Panc1 (cell line): ENCODE results near the gene DNAI2. TPM values are rescaled to one million over a fixed set of nuclear protein-coding genes. Genes with fewer than 3 reads are reported as not detected.
A peak's percentile ranks its signal among the peaks of the same experiment; 100 is the strongest.

Experiments
- ATAC-seq: fragments of 200-7000 bp; cut with Tn5 transposase; 2 replicates; pipeline ENCODE4 v1.9.1; 2020; ENCODE audit warnings: mild to moderate bottlenecking, moderate library complexity
- BruUV-seq: library from RNA; stranded (reverse); fragments of 400-500 nt; replicated peaks from 2 replicates; lab custom pipeline; 2021; lab: Mats Ljungman, UMichigan
- CTCF ChIA-PET: fragments of 300-600 bp; sonication (Branson Sonifier 250); formaldehyde crosslinking; loops from one replicate; lab custom pipeline; 2022; ENCODE audit warnings: antibody characterized with exemption; lab: Charles Lee
- POLR2A ChIA-PET: fragments of 300-600 bp; sonication (Branson Sonifier 250); formaldehyde crosslinking; loops from one replicate; lab custom pipeline; 2022; ENCODE audit warnings: antibody characterized with exemption; lab: Charles Lee
- DNase-seq: peaks from one replicate; pipeline ENCODE4 v3.0.0-alpha.2; 2010; ENCODE audit warnings: low read depth, low spot score
- H3K27ac ChIP-seq: 2 replicates; pipeline ENCODE4 v1.5.1; 2011; ENCODE audit warnings: mild to moderate bottlenecking, low read length, inconsistent platforms
- H3K27me3 ChIP-seq: fragments of 200-500 bp; sonication (Bioruptor generic); 2 replicates; pipeline ENCODE4 v1.6.0; 2014; ENCODE audit warnings: low read length, inconsistent platforms; ENCODE audit not compliant: control insufficient read depth, insufficient read depth
- H3K36me3 ChIP-seq: fragments of 200-500 bp; sonication (Bioruptor generic); 2 replicates; pipeline ENCODE4 v1.5.1; 2014; ENCODE audit warnings: inconsistent platforms, mild to moderate bottlenecking, low read length, moderate library complexity; ENCODE audit not compliant: control insufficient read depth, insufficient read depth
- H3K4me1 ChIP-seq: 2 replicates; pipeline ENCODE4 v1.5.1; 2011; ENCODE audit warnings: inconsistent platforms, mild to moderate bottlenecking, low read length, moderate library complexity; ENCODE audit not compliant: control insufficient read depth, insufficient read depth
- H3K4me3 ChIP-seq, 2 experiments: 2 replicates each; pipeline ENCODE4 v1.5.1; 2011 to 2012; ENCODE audit warnings: low read depth in 2 of 2, low read length in 2 of 2, mild to moderate bottlenecking in 2 of 2, inconsistent platforms in 1 of 2, moderate library complexity in 1 of 2
- H3K9me3 ChIP-seq: fragments of 200-500 bp; sonication (Bioruptor generic); 2 replicates; pipeline ENCODE4 v1.5.1; 2014; ENCODE audit warnings: low read depth, mild to moderate bottlenecking, inconsistent platforms, low read length, moderate library complexity; ENCODE audit not compliant: control insufficient read depth, insufficient read depth
- CTCF ChIP-seq: fragments of 450-650 bp; IDR thresholded peaks from 2 replicates; pipeline ENCODE4 v1.5.1; 2017; ENCODE audit warnings: mild to moderate bottlenecking
- POLR2AphosphoS5 ChIP-seq: IDR thresholded peaks from 2 replicates; pipeline ENCODE4 v1.6.1; 2012; ENCODE audit warnings: mild to moderate bottlenecking, low read depth, low read length, moderate library complexity
- REST ChIP-seq, 2 experiments: IDR thresholded peaks; 2 replicates each; pipeline ENCODE4 v1.6.1; 2011 to 2012; ENCODE audit warnings: low read depth in 2 of 2, control low read depth in 1 of 2, low read length in 1 of 2, mild to moderate bottlenecking in 1 of 2, moderate library complexity in 1 of 2; ENCODE audit not compliant: insufficient read depth in 1 of 2
- SIN3A ChIP-seq: IDR thresholded peaks from 2 replicates; pipeline ENCODE4 v1.6.1; 2012; ENCODE audit warnings: low read depth, mild to moderate bottlenecking, low read length, moderate library complexity, borderline replicate concordance; ENCODE audit not compliant: insufficient read depth
- TCF7L2 ChIP-seq: IDR thresholded peaks from 2 replicates; pipeline ENCODE4 v1.6.1; 2011; ENCODE audit warnings: mild to moderate bottlenecking, low read depth, low read length, inconsistent platforms
- in situ Hi-C: cut with HindIII; loops from 2 replicates; pipeline ENCODE4 v1.10.0; 2016; ENCODE audit warnings: low sequenced_read_pairs, low pct_unique_long_range_greater_than_20kb
- intact Hi-C: fragments of 100-400 bp; cut with micrococcal nuclease; formaldehyde crosslinking; loops from one replicate; pipeline ENCODE4 v1.10.0; 2022; ENCODE audit not compliant: unreplicated experiment
- total RNA-seq: library from RNA; stranded (reverse); gene quantifications from one replicate; pipeline ENCODE4 v1.2.1, GENCODE V29; 2021; ENCODE audit not compliant: unreplicated experiment

DNAI2 gene
- total RNA-seq, 1 experiment from 2014 or later, result not detected

GRCh38 chr17:74304184-74304583 is 30.1 kb downstream of the DNAI2 start:
- H3K36me3 ChIP-seq, result no peaks in the 10 kb centered on the region
- H3K27ac ChIP-seq, result no peak overlapping the region
- H3K4me1 ChIP-seq, result no peaks in the 10 kb centered on the region
- no peak for ATAC-seq
- H3K4me3 ChIP-seq, result no peak overlapping the region
- POLR2A ChIA-PET, result interaction anchor here (0.7 kb wide), 1 partner anchor 571 kb away, joined by 11 read pairs; no protein-coding TSS in a partner anchor
- no TSS peak for BruUV-seq
- CTCF ChIA-PET, result interaction anchor here (0.7 kb wide), 1 partner anchor 52 kb away, joined by 4 read pairs; no protein-coding TSS in a partner anchor
- H3K9me3 ChIP-seq, result no peaks in the 10 kb centered on the region
- TF ChIP-seq CTCF, result no peak
- TF ChIP-seq POLR2AphosphoS5, result no peak
- no peak for TF ChIP-seq TCF7L2
- no peak for TF ChIP-seq SIN3A
- TF ChIP-seq REST (IDR thresholded peaks at IDR 0.05; ENCODE audit: insufficient read depth in 1 of 2, low read depth in 2 of 2, low read length in 1 of 2), result no peak
- intact Hi-C loops, result no loop called here
- H3K27me3 ChIP-seq, result no peaks in the 10 kb centered on the region
- in situ Hi-C loops, result no loop called here
- no peak for DNase-seq

GRCh38 chr17:74305865-74306654 is 32.0 kb downstream of the DNAI2 start:
- ATAC-seq, result peak; percentile 56
- H3K4me1 ChIP-seq, result no peaks in the 10 kb centered on the region

More at GRCh38 chr17:74305865-74306654, 32.0 kb downstream of the DNAI2 start:
- ChIA-PET CTCF (interaction anchor here (0.7 to 2.1 kb wide), 8 partner anchors 10 to 227 kb away, joined by 3 to 20 read pairs (median 4); partner anchors contain the start of genes BTBD17 and GPR142), POLR2A (no interaction called here)
- H3K27ac ChIP-seq, result no peak overlapping the region
- H3K36me3 ChIP-seq, result no peaks in the 10 kb centered on the region
- intact Hi-C loops (loop anchor here (5.0 kb wide), 1 partner anchor 46 kb away; no protein-coding TSS in a partner anchor), in situ Hi-C loops (no loop called here)
- no peaks in the 10 kb centered on the region for H3K27me3 ChIP-seq
- H3K4me3 ChIP-seq, result no peak overlapping the region
- BruUV-seq, result no TSS peak
- no peak for DNase-seq
- no peaks in the 10 kb centered on the region for H3K9me3 ChIP-seq
- TF ChIP-seq TCF7L2, result no peak
- no peak for TF ChIP-seq SIN3A
